Measurements from ENCODE around the gene MYOG. TPM values are rescaled to one million over a fixed set of nuclear protein-coding genes. Genes with fewer than 3 reads are reported as not detected.

The MYOG gene
- total RNA-seq, 1 experiment from 2014 or later = not detected

- no peaks in the 10 kb centered on the region for H3K36me3 ChIP-seq (ENCODE audit: control insufficient read depth, insufficient read depth, low read length)
- Mint-ChIP-seq H3K27ac (ENCODE audit: unreplicated experiment) (no peak overlapping the region), H3K4me1 (ENCODE audit: low read depth, unreplicated experiment) (peaks cover under 1% of the 10 kb centered on the region), H3K36me3 (ENCODE audit: insufficient read depth, unreplicated experiment) (peaks cover 4% of the 10 kb centered on the region), H3K27me3 (ENCODE audit: insufficient read depth, unreplicated experiment) (no peaks in the 10 kb centered on the region), H3K9me3 (ENCODE audit: unreplicated experiment) (no peaks in the 10 kb centered on the region), H3K4me3 (ENCODE audit: unreplicated experiment) (no peak overlapping the region)
- TF ChIP-seq CTCF (IDR thresholded peaks at IDR 0.05; ENCODE audit: insufficient read depth in 1 of 2, low read depth in 1 of 2, low read length in 1 of 2, severe bottlenecking in 1 of 2, unreplicated experiment in 1 of 2) = no peak
- no peaks in the 10 kb centered on the region for H3K9me3 ChIP-seq
- intact Hi-C loops (cut with micrococcal nuclease; ENCODE audit: unreplicated experiment) = no loop called here
- ChIA-PET POLR2A (no interaction called here), CTCF (interaction anchor here (1.1 kb wide), 1 partner anchor 12 kb away, joined by 5 read pairs; no protein-coding TSS in a partner anchor)
- no peaks in the 10 kb centered on the region for H3K27me3 ChIP-seq (replicated peaks; ENCODE audit: control insufficient read depth, insufficient read depth, low read length)
- H3K4me3 ChIP-seq (ENCODE audit: low read depth, low read length) = no peak overlapping the region
- no peak for DNase-seq
- no TSS peak for BruUV-seq (replicated peaks)
- no peaks in the 10 kb centered on the region for H3K4me1 ChIP-seq
Measured at GRCh38 chr1:203052601-203053000, 33.2 kb downstream of the MYOG start.

- Mint-ChIP-seq H3K9me3 (ENCODE audit: unreplicated experiment) (no peaks in the 10 kb centered on the region), H3K36me3 (ENCODE audit: insufficient read depth, unreplicated experiment) (peaks cover 4% of the 10 kb centered on the region), H3K4me1 (ENCODE audit: low read depth, unreplicated experiment) (no peaks in the 10 kb centered on the region), H3K27me3 (ENCODE audit: insufficient read depth, unreplicated experiment) (no peaks in the 10 kb centered on the region), H3K4me3 (ENCODE audit: unreplicated experiment) (no peak overlapping the region), H3K27ac (ENCODE audit: unreplicated experiment) (no peak overlapping the region)
- Histone ChIP-seq H3K9me3 (no peaks in the 10 kb centered on the region), H3K4me3 (ENCODE audit: low read depth, low read length) (no peak overlapping the region), H3K4me1 (no peaks in the 10 kb centered on the region), H3K27me3 (replicated peaks; ENCODE audit: control insufficient read depth, insufficient read depth, low read length) (no peaks in the 10 kb centered on the region), H3K36me3 (ENCODE audit: control insufficient read depth, insufficient read depth, low read length) (no peaks in the 10 kb centered on the region)
- DNase-seq = no peak
- intact Hi-C loops (cut with micrococcal nuclease; ENCODE audit: unreplicated experiment) = no loop called here
- no TSS peak for BruUV-seq (replicated peaks)
- TF ChIP-seq CTCF (IDR thresholded peaks at IDR 0.05; ENCODE audit: insufficient read depth in 1 of 2, low read depth in 1 of 2, low read length in 1 of 2, severe bottlenecking in 1 of 2, unreplicated experiment in 1 of 2) = no peak
- ChIA-PET CTCF (interaction anchor here (1.1 kb wide), 1 partner anchor 12 kb away, joined by 5 read pairs; no protein-coding TSS in a partner anchor), POLR2A (no interaction called here)
Measured at GRCh38 chr1:203051841-203052324, 33.9 kb downstream of the MYOG start.

GRCh38 chr1:203050826-203051225 is 35.0 kb downstream of the MYOG start:
- Mint-ChIP-seq H3K4me3 (ENCODE audit: unreplicated experiment) (no peak overlapping the region), H3K27me3 (ENCODE audit: insufficient read depth, unreplicated experiment) (no peaks in the 10 kb centered on the region), H3K27ac (ENCODE audit: unreplicated experiment) (no peak overlapping the region), H3K36me3 (ENCODE audit: insufficient read depth, unreplicated experiment) (no peaks in the 10 kb centered on the region), H3K9me3 (ENCODE audit: unreplicated experiment) (no peaks in the 10 kb centered on the region), H3K4me1 (ENCODE audit: low read depth, unreplicated experiment) (no peaks in the 10 kb centered on the region)
- TF ChIP-seq CTCF (IDR thresholded peaks at IDR 0.05; ENCODE audit: insufficient read depth in 1 of 2, low read depth in 1 of 2, low read length in 1 of 2, severe bottlenecking in 1 of 2, unreplicated experiment in 1 of 2) = no peak
- DNase-seq = no peak
- ChIA-PET CTCF (interaction anchor here (0.6 to 0.7 kb wide), 2 partner anchors 157 to 179 kb away, joined by 3 read pairs; partner anchors contain the start of gene CHIT1), POLR2A (no interaction called here)
- no TSS peak for BruUV-seq (replicated peaks)
- Histone ChIP-seq H3K9me3 (no peaks in the 10 kb centered on the region), H3K4me3 (ENCODE audit: low read depth, low read length) (no peak overlapping the region), H3K36me3 (ENCODE audit: control insufficient read depth, insufficient read depth, low read length) (no peaks in the 10 kb centered on the region), H3K27me3 (replicated peaks; ENCODE audit: control insufficient read depth, insufficient read depth, low read length) (no peaks in the 10 kb centered on the region), H3K4me1 (no peaks in the 10 kb centered on the region)
- intact Hi-C loops (cut with micrococcal nuclease; ENCODE audit: unreplicated experiment) = no loop called here

Data from Caco-2 (cell line).